Ecto neural progenitor cell (in vitro differentiated cells): ENCODE results near the gene ZNF2.

Experiments
- DNase-seq: peaks from one replicate; pipeline ENCODE4 v3.0.0-alpha.2; 2018; ENCODE audit warnings: low spot score

The ZNF2 gene

DNA sequence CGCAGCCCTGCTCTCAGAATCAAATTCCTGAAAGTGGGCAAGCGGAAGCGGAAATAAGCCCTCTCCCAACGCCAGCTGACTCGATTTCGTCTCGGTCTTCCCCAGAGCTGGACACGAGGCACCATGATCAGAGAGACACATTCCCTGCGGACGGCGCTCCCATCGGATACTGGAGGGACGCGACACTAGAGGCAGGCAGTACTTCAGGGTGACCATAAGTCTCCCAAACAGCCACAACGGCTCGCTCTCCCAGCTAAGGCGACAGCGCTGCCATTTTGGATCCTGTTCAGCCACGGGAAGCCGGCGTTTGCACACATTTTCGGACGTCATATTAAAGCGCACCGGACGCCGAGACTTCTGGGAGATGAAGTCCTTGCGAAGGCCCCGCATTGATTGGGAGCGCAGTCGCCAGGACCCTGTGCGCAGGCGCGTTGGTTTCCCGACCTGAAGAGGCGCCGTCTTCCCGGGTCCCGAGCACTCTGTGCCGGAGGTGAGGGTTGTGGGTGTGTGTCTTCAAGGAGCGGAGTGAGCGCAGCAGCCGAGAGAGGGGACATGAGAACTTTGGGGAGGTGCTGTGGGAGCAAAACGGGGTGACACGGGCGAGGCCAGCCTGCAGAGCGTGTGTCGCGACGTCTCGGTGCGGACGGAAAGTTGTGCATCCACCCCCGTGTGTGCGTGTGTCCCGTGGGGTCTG is at the start of gene ZNF2:
TSS of gene ZNF2 (plus strand) at position 439 of the 694 bp plus-strand sequence. CDS start 10,418 bp downstream, outside the sequence.
- DNase-seq: peak; percentile 97

DNA sequence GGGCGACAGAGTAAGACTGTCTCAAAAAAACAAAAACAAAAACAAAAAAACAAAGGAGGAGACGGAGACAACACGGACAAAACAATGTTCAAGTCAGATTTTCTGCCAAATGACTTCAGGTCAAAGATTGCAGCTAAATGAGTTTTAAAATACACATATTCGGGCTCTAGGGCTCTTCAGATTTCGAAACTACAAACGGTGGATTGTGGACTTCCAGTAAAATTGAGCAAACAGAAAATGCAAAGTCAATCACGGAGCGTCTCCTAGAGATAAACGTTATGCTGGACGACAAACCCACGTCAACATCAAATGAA is 44.6 kb upstream of the ZNF2 start:
- no peak for DNase-seq

DNA sequence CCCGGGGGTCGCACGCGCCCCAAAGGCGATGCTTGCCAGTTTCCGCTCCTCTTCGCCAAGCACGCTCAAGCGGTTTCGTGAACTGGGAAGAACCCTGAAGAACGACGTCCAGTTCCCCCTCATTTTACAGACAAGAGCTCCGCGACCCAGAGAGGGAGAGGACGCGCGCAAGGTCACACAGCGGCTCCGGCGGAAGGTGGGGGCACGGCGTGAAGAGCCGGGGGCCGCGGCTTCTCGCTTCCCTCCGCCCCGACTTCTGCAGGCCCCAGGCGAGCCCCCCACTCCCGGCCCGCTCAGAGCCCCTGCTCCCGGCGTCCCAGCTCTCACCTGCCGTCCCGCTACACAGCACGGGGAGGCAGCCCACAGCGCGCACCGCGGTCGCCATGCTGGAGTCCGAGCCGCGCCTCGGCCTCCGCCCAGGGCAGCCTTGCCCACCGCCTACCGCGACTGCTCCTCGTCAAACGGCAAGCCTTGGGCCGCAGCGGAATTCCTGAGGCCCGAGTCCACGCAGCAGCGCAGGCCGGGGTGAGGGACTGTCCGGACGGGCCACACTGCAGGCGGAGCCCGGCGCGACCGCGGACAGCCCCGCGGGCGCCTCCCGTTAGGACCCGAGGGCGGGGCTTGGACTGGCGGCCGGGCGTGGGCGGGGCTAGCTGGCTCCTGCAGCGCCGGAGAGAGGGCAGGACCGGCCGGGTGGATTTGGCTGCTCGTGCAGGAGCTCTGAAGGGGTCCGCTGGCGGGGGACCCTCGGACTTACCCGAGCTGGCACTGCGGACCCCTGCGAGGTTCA is 44.0 kb upstream of the ZNF2 start, which contains the start of gene MRPS5:
TSS of gene MRPS5 (minus strand) at position 402 of the 790 bp plus-strand sequence. CDS start at position 385, 17 bp downstream.
- DNase-seq: peak; percentile 88

DNA sequence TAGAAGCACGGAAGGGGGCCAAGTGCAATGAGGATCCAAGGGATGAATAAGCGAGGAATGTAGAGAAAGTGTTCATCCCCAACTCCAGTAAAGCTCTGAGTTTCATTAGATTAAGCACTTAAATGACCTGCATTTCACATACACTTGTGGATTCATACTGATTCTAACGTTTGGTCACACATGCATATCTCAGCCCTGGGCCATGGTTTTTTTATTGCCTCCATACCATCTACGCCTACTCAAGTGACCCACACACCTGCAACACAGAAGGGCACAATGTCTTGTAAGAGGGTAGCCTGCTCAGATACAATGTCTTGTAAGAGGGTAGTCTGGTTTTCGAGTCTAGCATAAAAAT is 43.4 kb upstream of the ZNF2 start:
- DNase-seq: no peak

DNA sequence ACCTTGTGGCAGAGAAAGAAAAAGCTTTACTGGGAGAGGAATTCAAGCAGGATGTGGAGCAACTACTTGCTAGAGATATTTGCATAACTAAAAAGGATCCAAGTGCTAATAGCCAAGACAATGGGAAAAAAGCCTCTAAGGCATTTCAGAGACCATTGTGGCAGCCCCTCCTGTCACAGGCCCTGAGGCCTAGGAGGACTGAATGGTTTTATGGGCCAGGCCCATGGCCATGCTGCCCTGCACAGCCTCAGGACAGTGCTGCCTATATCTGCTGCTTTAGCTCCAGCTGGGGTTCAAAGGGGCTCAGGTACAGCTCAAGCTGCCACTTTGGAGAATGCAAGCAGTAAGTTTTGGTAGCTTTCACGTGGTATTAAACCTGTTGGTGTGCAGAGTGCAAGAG is 26.9 kb upstream of the ZNF2 start:
- no peak for DNase-seq

DNA sequence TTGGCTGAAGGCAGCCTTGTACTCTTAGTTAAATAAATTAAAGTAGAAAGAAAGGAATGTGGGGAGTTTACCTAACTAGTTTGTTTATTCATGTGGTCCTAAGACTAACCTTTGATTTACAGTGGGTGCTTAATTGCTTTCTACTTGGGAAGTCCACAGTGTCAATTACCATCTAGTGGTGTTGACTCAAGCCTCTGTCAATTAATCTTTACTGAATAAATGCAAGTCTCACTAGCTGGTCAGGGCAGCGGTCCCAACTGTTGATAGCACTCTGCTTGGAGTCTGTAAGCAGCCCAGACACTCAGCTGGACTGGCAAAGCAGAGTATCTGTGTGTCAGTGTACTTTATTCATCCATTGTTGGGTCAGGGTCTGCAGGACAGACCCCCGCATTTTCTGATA is 21.8 kb upstream of the ZNF2 start:
- DNase-seq: no peak

DNA sequence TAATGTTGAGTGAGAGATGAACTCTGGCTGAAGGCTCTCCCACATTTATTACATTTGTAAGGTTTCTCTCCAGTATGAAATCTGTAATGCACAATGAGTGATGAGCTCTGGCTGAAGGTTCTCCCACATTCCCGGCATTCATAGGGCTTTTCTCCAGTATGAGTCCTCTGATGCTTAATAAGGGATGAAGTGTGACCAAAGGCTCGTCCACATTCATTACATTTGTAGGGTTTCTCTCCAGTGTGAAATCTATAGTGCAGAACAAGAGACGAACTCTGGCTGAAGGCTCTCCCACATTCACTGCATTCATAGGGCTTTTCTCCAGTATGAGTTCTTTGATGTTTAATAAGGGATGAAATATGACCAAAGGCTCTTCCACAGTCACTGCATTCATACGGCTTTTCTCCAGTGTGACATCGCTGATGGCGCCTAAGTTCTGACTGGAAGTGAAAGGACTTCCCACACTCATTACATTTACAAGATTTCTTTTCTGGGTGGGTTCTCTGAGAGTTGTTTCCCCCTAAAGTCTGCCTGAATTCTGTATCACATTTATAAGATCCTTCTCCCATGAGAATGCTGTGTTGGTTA is 16.1 kb upstream of the ZNF2 start:
- DNase-seq: no peak

DNA sequence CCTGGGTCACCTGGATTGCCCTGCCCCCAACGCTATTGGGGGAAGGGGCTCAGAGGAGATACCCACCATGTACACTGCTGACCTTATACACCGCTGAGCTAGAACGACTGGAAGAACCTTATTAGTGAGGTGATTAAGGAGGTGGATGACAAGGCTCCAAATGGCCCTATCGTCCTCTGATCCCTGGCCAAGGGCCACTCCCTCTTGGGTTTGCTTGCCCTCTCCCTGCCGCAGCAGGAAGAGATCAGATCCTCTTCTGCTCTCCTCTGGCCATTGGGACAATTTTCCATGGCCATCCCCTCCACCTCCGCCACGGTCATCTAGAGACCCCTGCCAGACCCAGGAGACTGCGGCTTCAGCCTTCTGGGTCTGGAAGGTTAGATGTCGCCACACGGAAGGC is 7.2 kb upstream of the ZNF2 start:
- DNase-seq: no peak

GRCh38 chr2:95158891-95159619 is 6.6 kb upstream of the ZNF2 start:
- peak; percentile 62 for DNase-seq

GRCh38 chr2:95159690-95160449 is 5.7 kb upstream of the ZNF2 start, which contains the start of gene ZNF514:
TSS of gene ZNF514 (minus strand) at chr2:95159848. CDS start at chr2:95153253, 6,595 bp downstream.
- DNase-seq: peak; percentile 82

- DNase-seq: no peak
These were observed 609 bp upstream of the ZNF2 start for GRCh38 chr2:95165030-95165370.

DNA sequence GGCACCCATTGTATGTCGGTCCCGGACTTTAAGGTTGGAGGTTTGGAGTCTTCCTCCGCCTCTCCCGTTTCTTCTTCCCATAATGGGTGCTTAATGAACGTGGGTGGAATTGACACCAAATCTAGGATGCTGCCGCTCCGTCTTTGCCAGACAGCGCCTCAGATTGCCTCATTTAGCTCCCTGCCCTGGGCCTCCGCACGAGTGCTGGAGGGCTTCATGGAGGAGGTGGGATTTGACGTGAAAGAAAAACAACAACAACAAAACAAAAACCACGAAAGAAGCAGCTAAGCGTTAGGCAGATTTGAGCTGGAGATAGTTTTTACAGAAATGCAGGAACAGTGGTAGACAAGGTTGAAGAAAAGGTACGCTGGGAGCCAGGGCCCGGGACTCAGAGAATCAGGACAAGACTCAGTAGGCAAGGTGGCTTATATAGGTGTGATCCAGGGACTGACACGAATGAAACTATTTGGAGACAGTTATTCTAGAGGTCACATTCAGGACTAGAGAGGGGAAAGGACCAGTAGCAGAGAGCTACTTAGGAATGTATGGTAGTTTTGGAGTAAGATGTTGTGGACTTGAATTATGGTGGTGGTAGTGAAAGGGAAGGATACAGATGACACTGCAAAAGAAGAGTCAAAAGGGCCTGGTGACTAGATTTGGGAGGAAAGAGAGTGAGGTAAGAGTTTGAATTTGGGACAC is 605 bp downstream of the ZNF2 start:
- no peak for DNase-seq

DNA sequence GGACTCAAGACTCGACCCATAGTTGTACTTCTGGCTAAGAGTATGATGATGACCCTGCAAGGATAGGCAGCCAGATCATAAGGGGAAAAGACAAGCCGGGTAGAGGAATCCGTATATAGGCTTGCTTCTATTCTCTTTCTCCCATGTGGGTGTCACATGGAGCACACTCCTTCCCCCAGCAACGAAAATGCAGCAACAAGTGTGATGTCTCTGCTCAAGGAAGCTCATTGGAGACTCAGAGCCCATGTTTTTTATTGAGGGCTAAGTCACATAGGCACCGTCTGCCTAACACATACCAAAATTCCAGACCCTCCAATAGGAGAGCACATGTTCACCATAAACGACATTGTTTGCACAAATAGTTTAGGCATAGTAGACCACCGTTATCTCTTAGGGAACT is 6.3 kb downstream of the ZNF2 start:
- no peak for DNase-seq

GRCh38 chr2:95174031-95174542 is 8.5 kb downstream of the ZNF2 start:
- DNase-seq: no peak

- no peak for DNase-seq
These were observed 13.8 kb downstream of the ZNF2 start for GRCh38 chr2:95179451-95179850.

DNA sequence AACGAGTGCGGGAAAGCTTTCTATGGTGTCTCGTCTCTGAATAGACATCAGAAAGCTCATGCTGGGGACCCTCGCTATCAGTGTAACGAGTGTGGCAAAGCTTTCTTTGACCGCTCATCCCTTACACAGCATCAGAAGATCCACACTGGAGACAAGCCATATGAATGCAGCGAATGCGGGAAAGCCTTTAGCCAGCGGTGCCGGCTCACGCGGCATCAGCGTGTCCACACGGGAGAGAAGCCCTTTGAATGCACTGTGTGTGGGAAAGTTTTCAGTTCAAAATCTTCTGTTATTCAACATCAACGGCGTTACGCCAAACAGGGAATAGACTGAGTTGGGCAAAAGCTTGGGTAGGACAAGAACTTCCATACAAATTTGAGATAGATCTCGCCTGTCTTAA is 16.2 kb downstream of the ZNF2 start:
- DNase-seq: no peak

DNA sequence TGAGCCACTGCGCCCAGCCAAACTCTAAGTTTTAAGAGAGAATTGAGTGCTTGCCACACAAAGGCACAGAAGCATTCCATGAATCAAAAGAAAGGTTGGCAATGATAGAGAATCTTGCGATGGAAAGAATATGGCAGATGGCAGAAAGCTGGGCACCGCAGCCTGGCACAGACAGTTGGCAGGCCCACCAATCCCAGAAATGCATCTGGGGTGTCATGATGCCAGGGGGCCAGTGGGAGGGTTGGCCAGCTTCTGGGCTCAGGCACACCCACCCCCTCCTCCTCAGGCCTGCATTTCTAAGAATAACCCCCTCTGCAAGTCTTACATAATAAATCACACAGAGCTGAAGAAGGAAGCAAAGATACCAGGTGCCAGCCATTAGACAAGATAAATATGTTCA is 19.6 kb downstream of the ZNF2 start:
- no peak for DNase-seq

DNA sequence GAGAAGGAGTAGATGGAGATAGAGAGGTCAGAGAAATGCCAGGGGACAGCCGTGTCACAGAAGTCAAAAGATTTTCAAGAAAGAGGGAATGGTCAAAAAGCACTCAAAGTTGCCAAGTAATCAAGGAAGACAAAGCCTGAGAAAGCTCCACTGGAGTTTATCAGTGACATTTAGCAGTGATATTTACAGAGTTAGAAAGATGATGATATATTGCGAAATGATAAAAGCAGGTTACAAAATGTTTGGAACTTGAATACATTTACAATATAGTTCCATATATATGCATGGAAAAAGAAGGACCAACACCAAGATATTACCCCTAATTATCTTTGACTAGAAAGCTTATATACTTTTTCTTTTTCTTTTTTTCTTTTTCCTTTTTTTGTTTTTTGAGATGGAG is 20.4 kb downstream of the ZNF2 start:
- no peak for DNase-seq

- peak; percentile 56 for DNase-seq
These were observed 27.3 kb downstream of the ZNF2 start for GRCh38 chr2:95192956-95193355.

- no peak for DNase-seq
These were observed 38.3 kb downstream of the ZNF2 start for GRCh38 chr2:95203911-95204310.

DNA sequence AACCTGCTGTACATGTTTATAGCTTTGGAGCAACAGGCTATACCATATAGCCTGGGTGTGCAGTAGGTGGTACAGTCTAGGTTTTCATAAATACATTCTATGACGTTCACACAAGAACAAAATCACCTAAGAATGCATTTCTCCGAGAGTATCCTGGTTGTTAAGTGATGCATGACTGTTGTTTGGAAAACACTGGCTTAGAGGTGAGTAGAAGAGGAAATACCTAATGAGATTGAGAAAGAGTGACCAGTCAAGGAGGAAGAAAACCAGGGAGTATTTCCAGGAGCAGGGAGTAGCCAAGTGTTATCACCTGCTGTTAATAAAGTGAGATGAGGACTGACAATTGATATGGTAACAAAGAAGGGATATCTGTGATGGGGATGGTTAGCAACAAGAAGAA is 38.8 kb downstream of the ZNF2 start:
- no peak for DNase-seq
